Sigmoid colon (tissue), 3 donors: ENCODE measurements around the gene MRPS18B.

ENCODE experiments used
- POLR2A ChIP-seq, 2 donors: fragments of 450-650 bp; IDR thresholded peaks; one replicate each; pipeline ENCODE4 v1.6.1; 2016; ENCODE audit warnings: antibody characterized with exemption in 2 of 2, mild to moderate bottlenecking in 2 of 2, moderate library complexity in 2 of 2
- TF ChIP-seq, protein P1 (sequence below), 4 experiments: fragments of 450-650 bp in 3 of 4; fragments of 200-600 bp in 1 of 4; IDR thresholded peaks; one replicate each; pipeline ENCODE4 v1.5.1; 2016 to 2019; ENCODE audit warnings: antibody characterized with exemption in 4 of 4, mild to moderate bottlenecking in 3 of 4, moderate library complexity in 2 of 4

DNA sequence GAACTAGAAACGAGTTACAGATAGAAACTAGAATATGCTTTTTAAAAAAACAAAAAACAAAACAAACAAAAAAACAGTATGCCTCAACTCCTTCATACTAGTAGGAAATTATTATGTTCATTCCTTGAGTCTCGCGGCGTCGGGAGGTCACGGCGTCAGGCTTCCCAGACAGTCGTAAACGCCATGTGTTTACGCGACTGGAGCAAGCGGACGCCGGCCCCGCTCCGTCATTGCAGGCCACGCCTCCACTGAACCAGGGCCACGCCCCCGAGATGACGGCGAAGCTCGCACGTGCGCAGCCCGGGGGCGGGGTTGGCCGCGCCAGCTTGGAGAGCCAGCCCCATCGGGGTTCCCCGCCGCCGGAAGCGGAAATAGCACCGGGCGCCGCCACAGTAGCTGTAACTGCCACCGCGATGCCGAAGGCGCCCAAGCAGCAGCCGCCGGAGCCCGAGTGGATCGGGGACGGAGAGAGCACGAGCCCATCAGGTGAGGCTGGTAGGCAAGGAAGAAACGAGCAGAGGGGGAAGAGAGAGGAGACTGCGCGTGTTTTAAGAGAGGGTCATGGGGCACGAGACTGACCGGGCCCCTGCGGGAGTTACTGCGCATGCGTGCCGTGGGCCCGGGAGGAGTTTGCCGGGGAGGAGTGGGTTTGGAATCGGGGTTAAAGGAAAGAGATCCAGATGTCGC is 46.4 kb upstream of the MRPS18B start, which contains the start of gene ABCF1:
- TF ChIP-seq, protein P1, sequence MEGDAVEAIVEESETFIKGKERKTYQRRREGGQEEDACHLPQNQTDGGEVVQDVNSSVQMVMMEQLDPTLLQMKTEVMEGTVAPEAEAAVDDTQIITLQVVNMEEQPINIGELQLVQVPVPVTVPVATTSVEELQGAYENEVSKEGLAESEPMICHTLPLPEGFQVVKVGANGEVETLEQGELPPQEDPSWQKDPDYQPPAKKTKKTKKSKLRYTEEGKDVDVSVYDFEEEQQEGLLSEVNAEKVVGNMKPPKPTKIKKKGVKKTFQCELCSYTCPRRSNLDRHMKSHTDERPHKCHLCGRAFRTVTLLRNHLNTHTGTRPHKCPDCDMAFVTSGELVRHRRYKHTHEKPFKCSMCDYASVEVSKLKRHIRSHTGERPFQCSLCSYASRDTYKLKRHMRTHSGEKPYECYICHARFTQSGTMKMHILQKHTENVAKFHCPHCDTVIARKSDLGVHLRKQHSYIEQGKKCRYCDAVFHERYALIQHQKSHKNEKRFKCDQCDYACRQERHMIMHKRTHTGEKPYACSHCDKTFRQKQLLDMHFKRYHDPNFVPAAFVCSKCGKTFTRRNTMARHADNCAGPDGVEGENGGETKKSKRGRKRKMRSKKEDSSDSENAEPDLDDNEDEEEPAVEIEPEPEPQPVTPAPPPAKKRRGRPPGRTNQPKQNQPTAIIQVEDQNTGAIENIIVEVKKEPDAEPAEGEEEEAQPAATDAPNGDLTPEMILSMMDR (IDR thresholded peaks at IDR 0.05) = no peak
- TF ChIP-seq POLR2A (IDR thresholded peaks at IDR 0.05) = peak; percentile 34 to 78
